H9 (cell line): ENCODE results near the gene TRAP1. TPM values are rescaled to one million over a fixed set of nuclear protein-coding genes. Genes with fewer than 3 reads are reported as not detected.

Experiments
- DNase-seq: peaks from one replicate; pipeline ENCODE4 v3.0.0-alpha.2; 2017
- H2AFZ ChIP-seq: one replicate; pipeline ENCODE4 v1.6.1; 2013; ENCODE audit warnings: mild to moderate bottlenecking, low read length, control low read depth, moderate library complexity
- H2AK5ac ChIP-seq: 2 replicates; pipeline ENCODE4 v1.6.1; 2013; ENCODE audit warnings: low read length, control low read depth, mixed read lengths; ENCODE audit not compliant: insufficient read length
- H2BK120ac ChIP-seq: one replicate; pipeline ENCODE4 v1.6.1; 2013; ENCODE audit warnings: low read depth, mild to moderate bottlenecking, low read length, control low read depth, inconsistent platforms; ENCODE audit not compliant: poor library complexity, severe bottlenecking
- H2BK12ac ChIP-seq: 2 replicates; pipeline ENCODE4 v1.6.1; 2013; ENCODE audit warnings: low read length, control low read depth, mixed read lengths, low read depth; ENCODE audit not compliant: insufficient read length
- H2BK15ac ChIP-seq: 2 replicates; pipeline ENCODE4 v1.6.1; 2013; ENCODE audit warnings: low read depth, low read length, control low read depth
- H2BK20ac ChIP-seq: one replicate; pipeline ENCODE4 v1.6.1; 2013; ENCODE audit warnings: low read depth, mild to moderate bottlenecking, low read length, control low read depth, inconsistent platforms; ENCODE audit not compliant: poor library complexity, severe bottlenecking
- H2BK5ac ChIP-seq: 2 replicates; pipeline ENCODE4 v1.6.1; 2013; ENCODE audit warnings: low read length, control low read depth, mixed read lengths; ENCODE audit not compliant: insufficient read length
- H3K14ac ChIP-seq: 2 replicates; pipeline ENCODE4 v1.6.1; 2013; ENCODE audit warnings: low read length, control low read depth; ENCODE audit not compliant: insufficient read depth
- H3K18ac ChIP-seq: 2 replicates; pipeline ENCODE4 v1.6.1; 2013; ENCODE audit warnings: low read depth, mild to moderate bottlenecking, mixed read lengths, low read length, control low read depth; ENCODE audit not compliant: insufficient read length
- H3K23ac ChIP-seq: 2 replicates; pipeline ENCODE4 v1.6.1; 2013; ENCODE audit warnings: low read length, control low read depth, mixed read lengths, low read depth; ENCODE audit not compliant: insufficient read length
- H3K23me2 ChIP-seq: 2 replicates; pipeline ENCODE4 v1.6.1; 2013; ENCODE audit warnings: low read depth, mild to moderate bottlenecking, mixed read lengths, low read length, control low read depth; ENCODE audit not compliant: insufficient read length, poor library complexity, severe bottlenecking
- H3K27ac ChIP-seq: 2 replicates; pipeline ENCODE4 v1.5.1; 2013; ENCODE audit warnings: low read length, control low read depth, mixed read lengths, low read depth; ENCODE audit not compliant: insufficient read length
- H3K27me3 ChIP-seq: 2 replicates; pipeline ENCODE4 v1.6.1; 2013; ENCODE audit warnings: low read length, control low read depth, inconsistent platforms; ENCODE audit not compliant: insufficient read depth
- H3K4ac ChIP-seq: 2 replicates; pipeline ENCODE4 v1.6.1; 2013; ENCODE audit warnings: low read depth, mild to moderate bottlenecking, control low read depth, inconsistent platforms, low read length, moderate library complexity
- H3K4me1 ChIP-seq: 2 replicates; pipeline ENCODE4 v1.6.1; 2013; ENCODE audit warnings: low read length, control low read depth, inconsistent platforms; ENCODE audit not compliant: insufficient read depth
- H3K4me2 ChIP-seq: 2 replicates; pipeline ENCODE4 v1.6.1; 2013; ENCODE audit warnings: low read length, control low read depth, mixed read lengths; ENCODE audit not compliant: insufficient read length, insufficient read depth
- H3K56ac ChIP-seq: 2 replicates; pipeline ENCODE4 v1.6.1; 2013; ENCODE audit warnings: low read depth, mild to moderate bottlenecking, mixed read lengths, low read length, control low read depth; ENCODE audit not compliant: insufficient read length
- H3K79me1 ChIP-seq: 2 replicates; pipeline ENCODE4 v1.6.1; 2013; ENCODE audit warnings: low read depth, mild to moderate bottlenecking, moderate library complexity, low read length, control low read depth, inconsistent platforms; ENCODE audit not compliant: insufficient read depth, poor library complexity, severe bottlenecking
- H3K79me2 ChIP-seq: 2 replicates; pipeline ENCODE4 v1.6.1; 2013; ENCODE audit warnings: low read length, control low read depth, inconsistent platforms; ENCODE audit not compliant: insufficient read depth
- H3K9ac ChIP-seq: 2 replicates; pipeline ENCODE4 v1.6.1; 2013; ENCODE audit warnings: low read length, control low read depth, mixed read lengths; ENCODE audit not compliant: insufficient read length; ENCODE audit errors: extremely low read depth
- H3K9me3 ChIP-seq: one replicate; pipeline ENCODE4 v1.6.1; 2013; ENCODE audit warnings: low read depth, low read length, inconsistent platforms; ENCODE audit not compliant: control insufficient read depth
- H3T11ph ChIP-seq: one replicate; pipeline ENCODE4 v1.6.1; 2013; ENCODE audit warnings: mild to moderate bottlenecking, low read length, control low read depth, inconsistent platforms
- H4K20me1 ChIP-seq: one replicate; pipeline ENCODE4 v1.6.1; 2013; ENCODE audit not compliant: control insufficient read depth, insufficient read length, insufficient read depth
- H4K5ac ChIP-seq: 2 replicates; pipeline ENCODE4 v1.6.1; 2013; ENCODE audit warnings: low read depth, mild to moderate bottlenecking, mixed read lengths, low read length, control low read depth; ENCODE audit not compliant: insufficient read length
- H4K8ac ChIP-seq: replicated peaks from 2 replicates; pipeline ENCODE4 v1.6.1; 2013; ENCODE audit warnings: low read length, control low read depth, mixed read lengths, low read depth; ENCODE audit not compliant: insufficient read length
- H4K91ac ChIP-seq: 2 replicates; pipeline ENCODE4 v1.6.1; 2013; ENCODE audit warnings: low read depth, mild to moderate bottlenecking, moderate library complexity, mixed read lengths, low read length, control low read depth; ENCODE audit not compliant: insufficient read length
- H3K27ac Mint-ChIP-seq, 3 experiments: 2 replicates in 2 of 3; 3 replicates in 1 of 3; pipeline ENCODE4 v1.8.0; 2020 to 2021; ENCODE audit warnings: mixed read lengths in 3 of 3, mild to moderate bottlenecking in 1 of 3, moderate library complexity in 1 of 3
- H3K27me3 Mint-ChIP-seq: 2 replicates; pipeline ENCODE4 v1.8.0; 2021; ENCODE audit warnings: low read depth, mild to moderate bottlenecking, moderate library complexity, mixed read lengths
- H3K36me3 Mint-ChIP-seq, 3 experiments: 2 replicates in 2 of 3; 3 replicates in 1 of 3; pipeline ENCODE4 v1.8.0; 2020 to 2021; ENCODE audit warnings: low read depth in 3 of 3, mixed read lengths in 3 of 3; ENCODE audit not compliant: insufficient read depth in 1 of 3
- H3K4me1 Mint-ChIP-seq, 2 experiments: 2 replicates each; pipeline ENCODE4 v1.8.0; 2020; ENCODE audit warnings: mixed read lengths in 2 of 2
- H3K4me3 Mint-ChIP-seq, 2 experiments: 2 replicates in 1 of 2; 3 replicates in 1 of 2; pipeline ENCODE4 v1.8.0; 2020 to 2021; ENCODE audit warnings: mild to moderate bottlenecking in 2 of 2, mixed read lengths in 2 of 2, moderate library complexity in 1 of 2
- H3K9me3 Mint-ChIP-seq, 2 experiments: 2 replicates in 1 of 2; 3 replicates in 1 of 2; pipeline ENCODE4 v1.8.0; 2020; ENCODE audit warnings: mild to moderate bottlenecking in 2 of 2, mixed read lengths in 2 of 2, moderate library complexity in 1 of 2
- whole genome bisulfite sequencing: extraction: QIAGEN DNeasy Blood & Tissue Kit; methylation state at CpG from one replicate; pipeline ENCODE4 v1.1.7; 2013; ENCODE audit warnings: missing lambda C conversion rate, low lambda C conversion rate, mixed read lengths; ENCODE audit not compliant: insufficient read length; ENCODE audit errors: extremely low coverage; 5-methylcytosine and 5-hydroxymethylcytosine counted together
- total RNA-seq: library from RNA; stranded (reverse); gene quantifications from 2 replicates; pipeline ENCODE4 v1.2.1, GENCODE V29; 2021
- TF ChIP-seq, protein P1 (sequence below): fragments of 200-600 bp; sonication (generic); conservative IDR thresholded peaks from 3 replicates; pipeline ENCODE4 v1.8.0; 2021; ENCODE audit warnings: antibody characterized with exemption, mild to moderate bottlenecking

Gene TRAP1
- total RNA-seq, 1 experiment from 2014 or later: 211 TPM

DNA sequence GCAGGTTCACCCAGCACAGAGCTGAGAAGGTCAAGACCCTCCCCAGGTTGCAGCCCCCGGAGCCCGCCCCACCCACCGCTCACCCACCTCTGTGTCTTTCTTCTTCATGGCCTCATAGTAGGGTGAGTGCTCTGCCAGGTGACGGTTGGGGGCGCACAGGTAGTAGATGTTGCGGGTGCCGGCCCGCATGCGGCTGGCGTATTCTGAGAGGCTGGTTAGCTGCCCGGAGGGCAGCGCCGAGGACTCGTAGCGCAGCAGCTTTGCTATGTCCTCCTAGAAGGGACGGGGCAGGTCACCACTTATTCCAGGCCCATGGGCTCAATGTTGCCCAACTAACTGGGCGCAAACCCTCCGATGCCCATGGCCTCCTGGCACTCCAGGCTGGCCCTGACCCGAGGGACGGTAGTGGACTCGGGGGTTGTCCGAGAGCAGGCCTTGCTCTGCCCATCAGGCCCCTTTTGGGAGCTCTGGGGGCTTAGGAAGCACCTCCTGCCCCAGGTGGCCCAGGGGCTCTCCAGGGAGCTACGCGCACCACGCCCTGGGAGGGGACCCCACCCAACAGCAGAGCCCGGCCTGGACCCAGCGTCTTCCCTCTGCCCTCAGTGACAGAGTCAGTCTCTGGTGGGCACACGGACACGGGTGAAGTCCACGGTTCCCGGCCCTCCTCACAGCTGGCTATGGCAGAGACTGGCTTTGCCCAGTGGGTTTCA is 53.0 kb downstream of the TRAP1 start:
- no peak overlapping the region for H2AFZ ChIP-seq
- H3K27me3 Mint-ChIP-seq: no peaks in the 10 kb centered on the region
- H3K27me3 ChIP-seq: no peaks in the 10 kb centered on the region
- H3K9me3 ChIP-seq: no peaks in the 10 kb centered on the region
- WGBS: no CpG with 5 or more reads among the region's 31 CpGs
- peaks cover 48 to 85% (median 79%) of the 10 kb centered on the region in 3 experiments for H3K36me3 Mint-ChIP-seq
- no peaks in the 10 kb centered on the region for H3K79me2 ChIP-seq
- H2BK120ac ChIP-seq: no peak overlapping the region
- no peak overlapping the region for H4K91ac ChIP-seq
- H3K23ac ChIP-seq: no peak overlapping the region
- H3K23me2 ChIP-seq: no peaks in the 10 kb centered on the region
- no peak overlapping the region for H3K56ac ChIP-seq
- H2BK12ac ChIP-seq: no peak overlapping the region
- H3K4ac ChIP-seq: no peak overlapping the region
- no peaks in the 10 kb centered on the region for H3K9me3 Mint-ChIP-seq
- no peak for DNase-seq
- H3K9ac ChIP-seq: no peak overlapping the region
- H2BK15ac ChIP-seq: no peak overlapping the region
- H3T11ph ChIP-seq: no peak overlapping the region
- TF ChIP-seq, protein P1, sequence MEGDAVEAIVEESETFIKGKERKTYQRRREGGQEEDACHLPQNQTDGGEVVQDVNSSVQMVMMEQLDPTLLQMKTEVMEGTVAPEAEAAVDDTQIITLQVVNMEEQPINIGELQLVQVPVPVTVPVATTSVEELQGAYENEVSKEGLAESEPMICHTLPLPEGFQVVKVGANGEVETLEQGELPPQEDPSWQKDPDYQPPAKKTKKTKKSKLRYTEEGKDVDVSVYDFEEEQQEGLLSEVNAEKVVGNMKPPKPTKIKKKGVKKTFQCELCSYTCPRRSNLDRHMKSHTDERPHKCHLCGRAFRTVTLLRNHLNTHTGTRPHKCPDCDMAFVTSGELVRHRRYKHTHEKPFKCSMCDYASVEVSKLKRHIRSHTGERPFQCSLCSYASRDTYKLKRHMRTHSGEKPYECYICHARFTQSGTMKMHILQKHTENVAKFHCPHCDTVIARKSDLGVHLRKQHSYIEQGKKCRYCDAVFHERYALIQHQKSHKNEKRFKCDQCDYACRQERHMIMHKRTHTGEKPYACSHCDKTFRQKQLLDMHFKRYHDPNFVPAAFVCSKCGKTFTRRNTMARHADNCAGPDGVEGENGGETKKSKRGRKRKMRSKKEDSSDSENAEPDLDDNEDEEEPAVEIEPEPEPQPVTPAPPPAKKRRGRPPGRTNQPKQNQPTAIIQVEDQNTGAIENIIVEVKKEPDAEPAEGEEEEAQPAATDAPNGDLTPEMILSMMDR: no peak
- no peak overlapping the region for H3K18ac ChIP-seq
- H3K27ac ChIP-seq: no peak overlapping the region
- H3K79me1 ChIP-seq: no peaks in the 10 kb centered on the region
- no peak overlapping the region for H2BK5ac ChIP-seq
- H2BK20ac ChIP-seq: no peak overlapping the region
- no peak overlapping the region for H3K4me2 ChIP-seq
- H2AK5ac ChIP-seq: no peak overlapping the region
- no peaks in the 10 kb centered on the region for H3K4me1 ChIP-seq
- no peak overlapping the region for H4K8ac ChIP-seq
- no peak overlapping the region for H3K4me3 Mint-ChIP-seq
- H3K14ac ChIP-seq: no peak overlapping the region; the same call in 1 of the 2 replicates
- H4K20me1 ChIP-seq: no peaks in the 10 kb centered on the region
- H3K4me1 Mint-ChIP-seq: no peaks in the 10 kb centered on the region
- no peak overlapping the region for H3K27ac Mint-ChIP-seq
- H4K5ac ChIP-seq: no peak overlapping the region
